ENCODE data around the gene RELN.
"Not testable (repeated sequence)": the region's sequence is repeated elsewhere in the genome, so short reads cannot be mapped to it uniquely, and the experiment has no call there.

Gene RELN

DNA sequence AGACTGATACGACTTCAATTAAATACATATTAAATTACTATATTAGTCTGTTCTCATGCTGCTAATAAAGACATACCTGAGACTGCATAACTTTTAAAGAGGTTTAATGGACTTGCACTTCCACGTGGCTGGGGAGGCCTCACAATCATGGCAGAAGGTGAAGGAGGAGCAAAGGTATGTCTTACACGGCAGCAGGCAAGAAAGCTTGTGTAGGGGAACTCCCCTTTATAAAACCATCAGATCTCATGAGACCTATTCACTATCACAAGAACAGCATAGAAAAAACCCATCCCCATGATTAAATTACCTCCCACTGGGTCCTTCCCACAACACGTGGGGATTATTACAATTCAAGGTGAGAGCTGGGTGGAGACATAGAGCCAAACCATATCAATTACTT is 92.6 kb downstream of the RELN start:
- not testable (repeated sequence) for DNase-seq (ENCODE audit: low read depth)

DNA sequence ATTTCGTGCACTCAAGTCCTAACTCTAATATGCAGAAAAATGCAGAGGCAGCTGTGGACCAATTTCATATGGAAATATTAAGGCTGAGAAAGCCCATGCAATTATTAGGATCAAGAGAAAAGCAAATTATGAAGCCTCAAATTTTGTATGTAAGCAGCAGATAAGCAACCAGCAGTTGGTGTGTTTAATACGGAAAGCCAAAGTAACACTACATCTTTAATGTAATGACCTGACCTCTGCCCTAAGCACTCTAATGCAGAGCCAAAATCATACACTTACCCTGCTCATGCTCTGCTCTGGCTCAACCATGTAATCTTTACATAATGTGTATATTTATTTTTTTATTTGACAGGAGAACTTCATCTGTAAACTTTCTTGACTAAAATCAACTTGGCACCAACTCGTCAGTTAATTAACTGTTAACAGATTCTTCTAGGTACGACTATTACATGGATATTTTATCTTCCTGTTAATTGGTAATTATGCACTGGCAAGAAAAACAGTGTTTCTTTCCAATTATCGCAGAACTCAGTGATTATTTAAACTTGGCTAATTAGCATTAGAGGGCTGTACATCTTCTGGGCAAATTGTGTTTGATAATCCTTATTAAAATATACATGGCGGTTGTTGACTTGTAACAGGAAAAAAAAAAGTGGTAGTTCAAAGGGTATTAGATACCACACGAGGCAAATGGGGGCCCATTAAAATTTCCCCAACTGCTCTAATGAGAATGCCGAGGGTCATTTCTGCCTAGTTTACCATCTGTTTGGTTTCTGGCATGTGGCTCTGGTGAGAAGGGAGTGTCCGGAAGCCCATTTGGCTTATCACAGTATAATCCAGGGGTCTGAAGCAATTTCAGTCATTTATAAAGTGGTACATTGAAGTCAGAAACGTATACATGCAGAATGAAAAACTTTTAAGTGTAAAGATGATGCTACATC is 94.5 kb downstream of the RELN start:
- DNase-seq (ENCODE audit: low read depth): no peak

DNA sequence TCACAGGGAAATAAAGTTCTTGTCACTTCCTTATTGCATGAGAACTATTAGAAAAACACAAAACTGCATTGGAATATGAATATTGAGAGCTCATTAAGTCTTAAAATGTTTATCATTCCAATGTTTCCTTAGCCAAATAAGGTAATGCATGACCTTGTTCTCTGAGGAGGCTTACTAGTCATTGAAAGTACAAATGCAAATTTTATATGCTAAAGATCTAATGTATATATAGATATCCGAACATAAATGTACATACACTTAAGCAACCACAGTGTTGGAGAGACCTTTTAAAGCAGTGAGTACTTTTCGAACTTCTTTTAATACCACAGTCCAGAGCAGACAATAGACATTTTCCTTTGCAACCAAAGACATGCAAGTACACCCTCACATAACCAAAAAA is 96.1 kb downstream of the RELN start:
- DNase-seq (ENCODE audit: low read depth): no peak

DNA sequence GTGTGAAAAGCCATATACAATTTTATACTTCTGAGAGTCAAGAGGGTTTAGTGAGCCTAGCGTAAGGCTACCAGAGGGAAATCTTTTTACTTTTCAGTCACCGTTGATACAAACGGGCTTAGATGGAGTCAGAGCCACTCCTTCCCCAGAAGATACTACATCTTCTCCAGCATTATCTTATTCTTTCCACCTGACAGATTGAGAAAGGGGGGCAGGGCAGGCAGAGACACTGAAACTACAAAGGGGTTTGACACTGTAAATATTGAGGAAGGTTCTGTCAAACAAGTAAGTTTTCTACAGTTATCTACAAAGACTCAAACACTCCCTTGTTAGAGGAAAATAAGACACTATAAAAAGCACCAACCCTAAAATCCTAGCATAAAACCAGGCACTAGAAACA is 100.0 kb downstream of the RELN start:
- DNase-seq (ENCODE audit: low read depth): no peak

DNA sequence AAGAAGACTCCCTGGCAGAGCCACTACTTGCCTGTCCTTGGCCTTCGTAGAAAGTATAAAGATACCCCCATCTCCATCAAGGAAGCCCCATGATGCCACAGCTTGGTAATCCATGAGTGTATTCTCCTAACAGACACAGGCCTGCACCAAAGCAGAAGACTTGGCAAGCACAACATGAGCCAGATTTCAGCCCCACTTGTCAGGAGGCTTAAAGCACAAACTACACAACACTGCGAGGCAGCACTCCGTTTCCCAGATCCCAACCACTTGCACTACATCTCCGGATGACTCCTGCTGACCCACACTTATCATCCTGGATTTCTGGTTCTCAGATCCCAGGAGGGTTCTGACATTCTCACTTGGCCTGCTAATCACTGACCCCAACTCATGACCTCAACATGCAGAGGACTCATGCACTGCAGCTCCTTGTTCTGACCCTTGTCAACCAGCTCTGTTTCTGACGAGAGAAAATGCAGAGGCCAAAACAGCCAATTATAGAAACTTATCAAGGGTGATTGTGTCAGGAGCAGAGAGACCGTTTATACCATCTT is 100.8 kb downstream of the RELN start:
- DNase-seq (ENCODE audit: low read depth): no peak

DNA sequence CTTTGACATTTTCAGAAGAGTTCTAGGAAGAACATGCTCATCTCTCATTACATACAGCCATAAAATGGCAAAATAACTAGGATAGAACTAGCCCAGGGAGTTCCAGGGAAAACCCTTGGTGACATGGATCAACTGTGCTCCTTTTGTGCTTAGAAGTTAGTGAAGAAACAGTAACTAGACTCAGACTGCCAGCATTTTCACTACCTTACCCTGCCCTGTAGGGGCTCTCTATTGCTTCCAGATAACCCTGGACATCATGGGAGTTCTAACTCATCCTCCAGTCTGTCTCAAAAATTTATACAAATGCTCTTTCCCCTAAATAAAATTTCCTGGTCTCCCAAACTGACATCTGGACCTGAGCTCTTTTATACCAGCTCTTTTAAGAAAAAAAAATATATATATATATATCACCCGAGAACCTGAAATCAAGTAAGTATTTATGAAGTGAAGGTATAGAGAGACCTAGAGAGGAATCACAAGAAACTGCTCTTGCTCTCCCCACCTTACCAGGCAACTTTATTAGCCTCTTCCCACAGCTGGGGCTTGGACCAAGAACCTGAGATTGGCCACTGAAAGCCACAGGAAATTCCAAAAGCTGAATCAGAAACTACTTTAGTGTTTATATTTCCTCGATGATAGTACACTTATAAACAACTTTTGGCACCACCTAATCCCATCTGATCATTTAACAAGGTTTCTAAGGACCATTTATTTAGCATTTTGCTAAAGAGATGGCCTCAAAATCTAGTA is 101.4 kb downstream of the RELN start:
- DNase-seq (ENCODE audit: low read depth): no peak

DNA sequence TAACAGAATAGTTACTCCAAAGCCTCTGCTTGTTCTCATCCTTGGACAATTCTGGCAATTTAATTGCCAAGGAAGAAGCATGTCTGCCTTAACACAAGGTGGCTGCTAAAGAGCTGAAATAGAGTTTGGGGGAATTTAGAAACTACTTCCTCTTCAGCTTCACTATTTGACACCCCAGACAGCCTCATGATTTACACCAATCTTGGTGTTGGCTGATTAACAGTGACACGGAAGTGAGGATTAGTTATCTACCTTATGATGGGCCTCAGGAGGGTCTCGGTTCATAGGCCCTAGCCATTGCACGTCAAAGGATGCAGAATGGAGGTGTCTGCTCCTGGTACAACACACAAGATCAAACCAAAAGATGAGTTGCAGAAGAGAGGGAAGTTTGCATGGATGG is 102.4 kb downstream of the RELN start:
- DNase-seq (ENCODE audit: low read depth): no peak

DNA sequence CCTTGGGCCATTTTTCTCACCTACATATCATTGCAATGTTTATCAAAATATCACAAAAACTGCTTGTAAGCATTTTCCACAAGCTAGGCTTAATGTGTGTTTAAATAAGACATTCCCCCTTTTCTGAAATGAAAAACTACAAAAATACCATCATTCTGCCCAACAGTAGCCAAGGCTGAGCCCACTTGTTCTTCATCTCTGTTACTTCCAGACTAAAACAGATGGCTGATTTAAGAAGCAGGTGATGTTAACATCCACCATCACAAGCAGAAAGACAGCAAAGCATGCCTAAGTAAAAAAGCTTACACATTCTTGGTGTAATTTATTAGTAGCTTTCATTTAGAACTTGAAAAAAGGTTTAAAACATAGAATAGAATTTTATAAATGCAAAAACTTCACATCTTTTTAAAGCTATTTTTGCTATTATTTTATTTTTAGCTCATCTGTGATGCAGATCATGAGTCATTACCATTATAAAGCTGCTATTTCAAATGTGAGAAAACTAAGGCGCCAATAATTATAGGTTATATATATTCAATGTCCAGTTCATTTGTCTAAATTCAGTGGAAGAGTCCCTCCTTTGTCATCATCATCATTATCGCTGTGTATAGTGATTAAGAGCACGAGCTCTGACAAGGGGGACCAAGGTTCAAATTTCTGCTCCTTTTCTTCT is 109.4 kb downstream of the RELN start:
- no peak for DNase-seq (ENCODE audit: low read depth)

DNA sequence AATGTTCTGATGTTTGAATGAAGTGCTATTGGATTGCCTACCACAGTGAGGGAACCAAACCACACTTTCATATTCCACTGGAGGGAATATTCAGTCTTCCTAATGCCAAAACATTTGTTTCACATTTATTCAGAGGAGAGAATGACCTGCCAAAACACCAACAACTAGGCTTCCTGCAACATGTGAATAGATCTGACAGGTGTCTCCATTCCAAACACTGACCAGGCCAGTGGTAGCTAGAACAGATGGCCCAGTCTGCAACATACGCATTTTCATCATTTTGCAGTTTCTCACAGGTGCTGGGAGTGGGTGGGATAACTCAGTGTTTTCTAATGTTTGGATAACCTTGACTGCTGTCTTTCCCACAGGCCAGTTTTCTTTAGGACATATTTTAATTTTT is 110.0 kb downstream of the RELN start:
- no peak for DNase-seq (ENCODE audit: low read depth)

DNA sequence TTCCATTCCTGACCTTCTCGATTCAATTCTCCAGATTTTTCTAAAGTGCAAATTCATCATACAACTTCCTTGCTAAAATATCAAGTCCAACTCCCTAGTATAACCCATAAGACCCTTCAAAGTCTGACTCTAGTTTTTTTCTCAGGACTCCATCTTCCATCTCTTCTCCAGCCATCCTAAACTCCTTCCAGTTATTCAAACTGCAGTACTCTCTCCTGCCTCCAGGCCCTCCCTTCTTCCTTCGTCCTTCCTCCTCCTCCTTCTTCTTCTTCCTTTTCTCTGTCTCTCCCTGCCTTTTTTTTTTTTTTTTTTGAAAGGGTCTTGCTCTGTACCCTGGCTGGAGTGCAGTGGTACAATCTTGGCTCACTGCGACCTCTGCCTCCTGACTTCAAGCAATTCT is 111.9 kb downstream of the RELN start:
- no peak for DNase-seq (ENCODE audit: low read depth)

DNA sequence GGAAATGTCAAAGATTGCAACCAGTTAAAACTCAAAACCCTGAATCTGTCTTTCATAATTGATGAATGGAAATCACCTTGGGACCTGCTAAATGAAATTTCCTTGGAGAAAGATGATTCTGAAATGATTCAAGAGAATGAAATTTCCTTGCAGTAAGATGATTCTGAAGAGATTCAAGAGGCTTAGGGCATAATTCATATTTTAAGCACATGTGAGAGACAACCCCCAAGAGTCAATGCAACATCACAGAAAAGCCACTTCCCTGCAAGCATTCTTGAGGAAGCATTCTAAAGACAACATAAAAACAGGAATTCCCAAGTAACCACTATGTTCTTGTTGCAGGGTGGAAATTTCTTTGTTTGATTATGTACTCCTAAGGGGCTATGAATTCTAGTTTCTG is 113.7 kb downstream of the RELN start:
- no peak for DNase-seq (ENCODE audit: low read depth)

DNA sequence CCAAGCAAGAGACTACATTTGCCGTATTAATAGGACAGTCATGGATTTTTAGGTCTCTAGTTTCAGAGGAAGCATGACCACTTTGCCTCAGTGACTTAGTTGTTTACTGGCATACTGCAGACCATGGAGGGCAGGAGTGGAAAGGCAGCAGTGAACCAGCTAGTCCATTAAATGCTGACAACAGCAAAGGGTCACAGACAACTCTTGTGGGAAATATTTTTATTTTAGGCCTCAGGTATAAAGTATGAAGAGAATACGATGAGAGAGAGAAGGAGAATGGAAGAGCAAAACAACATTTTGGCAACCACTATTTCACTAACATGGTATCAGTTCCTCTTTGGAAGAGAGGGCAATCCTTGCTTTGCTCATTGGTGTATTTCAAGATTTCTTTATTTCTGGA is 118.0 kb downstream of the RELN start:
- DNase-seq (ENCODE audit: low read depth): no peak

DNA sequence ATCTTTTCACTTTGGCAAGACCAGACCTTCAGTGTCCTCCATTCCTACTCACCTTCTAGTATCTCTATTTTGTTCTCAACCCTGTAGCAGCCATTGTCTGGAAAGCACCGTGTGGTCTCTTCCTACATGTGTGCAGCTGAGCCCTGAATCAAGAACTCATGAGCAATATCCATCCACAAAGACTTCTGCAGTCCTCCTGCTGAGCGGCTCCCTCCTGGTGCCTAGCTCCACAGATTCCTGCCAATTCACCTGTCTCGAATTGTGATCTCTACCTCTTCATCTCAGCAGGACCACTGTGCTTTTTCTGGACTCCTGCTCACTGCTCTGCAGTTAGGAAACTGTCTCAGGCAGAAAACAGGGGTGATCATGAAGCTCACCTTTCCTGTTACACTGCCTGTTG is 118.8 kb downstream of the RELN start:
- no peak for DNase-seq (ENCODE audit: low read depth)

DNA sequence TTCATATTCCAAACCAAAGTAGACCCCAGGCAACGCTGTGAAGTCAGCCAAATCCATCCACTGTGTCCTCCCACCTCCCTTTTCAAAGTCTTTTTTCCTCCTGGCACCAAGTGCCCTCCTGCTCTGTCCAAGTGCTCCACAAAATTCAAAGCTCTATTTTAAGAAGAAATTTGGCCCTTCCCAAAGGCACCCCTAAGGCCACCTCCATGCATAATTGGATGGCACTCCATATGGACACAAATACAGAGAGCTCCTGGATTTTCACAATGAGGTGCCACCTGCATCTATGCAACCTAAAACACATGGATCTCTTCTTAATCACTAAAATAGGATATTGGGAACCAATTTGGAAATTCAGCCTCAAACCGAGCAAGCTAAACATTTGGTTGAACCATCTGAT is 121.6 kb downstream of the RELN start:
- no peak for DNase-seq (ENCODE audit: low read depth)

DNA sequence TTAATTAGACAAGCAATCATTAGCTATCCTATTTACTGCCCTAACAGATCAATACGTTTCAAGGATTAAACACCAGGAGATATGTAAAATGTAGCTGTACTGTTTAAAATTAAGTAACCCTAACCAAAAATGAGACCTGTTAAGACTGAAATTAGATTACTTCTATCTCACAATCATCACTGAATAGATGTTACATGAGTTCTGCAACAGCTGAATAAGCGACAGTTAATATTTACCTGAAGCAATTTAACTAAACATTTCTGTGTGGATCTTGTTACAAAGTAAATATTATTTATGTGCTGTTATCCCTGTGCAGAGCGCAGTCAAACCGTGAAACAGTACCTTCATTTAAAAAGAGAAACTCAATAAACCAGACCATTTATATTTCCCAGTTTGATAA is 122.5 kb downstream of the RELN start:
- no peak for DNase-seq (ENCODE audit: low read depth)

DNA sequence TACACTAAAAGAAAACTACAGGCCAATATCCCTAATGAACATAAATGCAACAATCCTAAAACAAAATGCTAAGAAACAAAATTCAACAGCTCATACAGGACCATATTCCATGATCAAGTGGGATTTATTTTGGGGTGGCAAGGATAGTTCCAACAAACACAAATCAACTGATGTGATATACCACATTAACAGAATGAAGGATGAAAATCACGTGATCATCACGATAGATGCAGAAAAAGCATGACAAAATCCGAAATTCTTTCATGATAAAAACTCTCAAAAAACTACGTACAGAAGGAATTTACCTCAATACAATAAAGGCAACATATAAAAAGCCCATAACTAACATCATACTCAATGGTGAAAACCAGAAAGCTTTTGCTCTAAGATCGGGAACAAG is 124.0 kb downstream of the RELN start:
- DNase-seq (ENCODE audit: low read depth): no peak

DNA sequence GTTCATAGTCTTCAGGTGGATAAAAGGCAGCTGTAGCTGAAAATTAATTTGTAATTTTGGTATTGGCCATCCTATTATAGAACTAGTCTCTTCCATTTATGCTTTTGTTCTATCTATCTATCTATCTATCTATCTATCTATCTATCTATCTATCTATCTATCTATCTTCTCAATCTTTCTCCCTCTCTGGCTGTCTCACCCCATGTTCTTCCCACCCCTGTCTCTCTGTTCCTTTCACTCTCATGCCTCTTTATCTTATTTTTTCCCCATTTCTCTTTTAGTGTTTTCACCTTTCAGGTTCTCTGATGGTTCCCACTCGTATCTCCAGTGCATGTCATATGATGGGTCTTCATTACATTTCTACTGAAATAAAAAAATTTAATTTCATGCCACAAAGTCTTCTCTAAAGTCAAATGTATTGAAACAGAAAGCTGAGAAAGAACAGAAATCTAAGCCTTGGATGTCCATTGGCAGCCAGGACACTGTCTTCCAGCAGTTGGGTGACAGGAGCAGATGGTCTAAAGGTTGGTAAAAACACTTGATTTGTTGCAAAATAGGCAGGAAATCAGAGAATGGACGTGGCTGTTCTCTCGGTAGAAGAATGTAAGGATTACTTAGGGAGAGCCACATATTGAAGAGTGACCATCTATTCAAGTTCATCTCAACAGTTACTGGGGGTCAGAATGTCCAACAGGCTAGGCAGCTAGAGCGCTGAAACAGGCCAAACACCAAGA is 127.0 kb downstream of the RELN start:
- no peak for DNase-seq (ENCODE audit: low read depth)

DNA sequence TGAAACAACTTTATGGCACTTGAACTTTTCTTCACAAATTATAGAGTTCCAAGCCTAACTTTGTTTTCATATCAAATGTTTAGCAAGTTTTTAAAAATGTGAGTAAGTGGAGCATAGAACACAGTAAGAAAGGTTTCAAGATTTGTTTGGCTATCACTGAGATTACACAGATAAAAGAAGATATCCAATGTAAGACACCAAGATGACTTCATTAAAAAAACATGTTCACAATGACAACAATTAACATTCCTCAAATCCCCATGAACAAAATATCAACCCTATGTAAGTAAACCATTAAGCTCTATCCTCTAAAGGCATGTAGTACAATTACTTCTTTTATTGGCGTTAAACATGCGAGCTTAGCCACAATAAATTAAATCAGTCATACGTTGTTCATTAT is 129.7 kb downstream of the RELN start:
- no peak for DNase-seq (ENCODE audit: low read depth)

DNA sequence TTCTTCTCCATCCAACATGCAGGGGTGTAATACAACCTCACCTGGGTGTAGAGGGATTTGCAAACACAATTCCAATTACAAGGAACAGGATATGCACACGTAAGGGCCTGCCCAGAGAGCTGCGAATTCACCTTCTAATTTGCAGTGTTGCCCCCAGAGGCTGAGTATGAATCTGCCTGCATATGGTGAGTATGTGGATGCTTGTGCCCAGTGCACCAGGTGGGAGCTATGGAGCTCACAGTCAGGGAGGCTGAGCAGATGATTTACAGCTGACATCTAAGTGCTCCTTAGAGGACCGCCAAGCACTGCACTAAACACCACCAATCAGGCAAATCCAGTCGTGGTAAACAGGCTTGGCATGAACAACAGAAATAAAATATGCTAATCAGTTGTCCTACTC is 132.0 kb downstream of the RELN start:
- DNase-seq (ENCODE audit: low read depth): no peak

DNA sequence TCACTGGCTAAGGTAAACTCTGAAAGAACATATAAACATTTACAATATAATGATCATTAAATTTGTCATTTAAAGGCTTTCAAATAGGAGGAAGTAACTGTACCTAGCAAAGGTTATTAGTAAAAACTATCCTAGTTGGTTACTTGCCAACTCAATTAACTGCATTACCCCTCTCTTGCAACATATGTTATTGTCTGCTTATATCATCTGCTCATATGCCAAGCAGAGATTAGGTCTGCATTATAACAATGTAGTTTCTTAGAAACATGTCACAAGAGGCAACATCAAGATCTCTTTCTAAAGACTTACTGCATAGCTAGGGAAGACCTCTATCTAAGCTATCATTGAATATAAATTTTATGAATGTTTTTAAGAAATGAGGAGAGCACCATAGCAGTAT is 132.5 kb downstream of the RELN start:
- DNase-seq (ENCODE audit: low read depth): no peak

DNA sequence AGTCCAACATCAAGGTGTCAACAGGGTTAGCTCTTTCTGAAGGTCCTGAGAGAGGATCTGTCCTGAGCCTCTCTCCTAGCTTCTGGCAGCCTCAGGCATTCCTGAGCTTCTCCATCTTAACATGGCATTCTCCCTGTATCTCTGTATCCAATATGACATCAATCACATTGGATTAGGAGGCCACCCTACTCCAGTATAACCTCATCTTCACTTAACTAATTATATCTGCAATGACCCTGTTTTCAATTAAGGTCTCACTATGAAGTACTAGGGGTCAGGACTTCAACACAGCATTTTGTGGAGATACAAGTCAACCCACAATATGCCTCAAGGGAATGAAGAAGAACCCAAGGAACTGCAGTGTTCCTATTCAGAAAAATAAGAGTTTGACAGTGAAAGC is 133.8 kb downstream of the RELN start:
- DNase-seq (ENCODE audit: low read depth): no peak

DNA sequence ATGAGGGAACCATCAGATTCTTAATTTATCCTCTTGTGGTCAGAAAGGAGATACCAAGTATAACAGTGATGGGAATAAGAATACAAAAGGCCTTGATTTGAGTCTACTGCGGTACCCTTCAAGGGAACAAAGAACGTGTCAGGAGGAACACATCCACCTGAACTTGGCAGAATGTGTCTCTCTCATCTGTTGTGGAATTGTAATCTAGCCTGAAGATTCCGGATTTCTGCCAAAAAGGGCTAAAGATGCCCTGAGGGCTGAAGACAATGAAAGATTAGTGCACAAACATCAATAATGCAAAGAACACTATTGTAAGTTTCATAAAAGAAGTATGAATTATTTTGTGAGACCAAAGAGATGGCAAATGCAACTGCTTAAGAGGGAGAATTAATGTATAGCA is 134.8 kb downstream of the RELN start:
- DNase-seq (ENCODE audit: low read depth): no peak
